Germinal center (tissue), 1 donor: Measurements from ENCODE around the gene LMNTD2.
A peak's percentile ranks its signal among the peaks of the same experiment; 100 is the strongest.
"Not testable (repeated sequence)": the region's sequence is repeated elsewhere in the genome, so short reads cannot be mapped to it uniquely, and the experiment has no call there.

Experiments
- DNase-seq: peaks from one replicate; pipeline ENCODE4 v3.0.0; 2012; ENCODE audit warnings: mixed read lengths, low spot score

Gene LMNTD2

GRCh38 chr11:586376-587316 is 26.1 kb upstream of the LMNTD2 start:
- no peak for DNase-seq

- DNase-seq: no peak
These were observed 23.7 kb upstream of the LMNTD2 start for GRCh38 chr11:584287-584686.

GRCh38 chr11:581752-582151 is 21.2 kb upstream of the LMNTD2 start:
- no peak for DNase-seq

GRCh38 chr11:581342-581741 is 20.8 kb upstream of the LMNTD2 start:
- DNase-seq: no peak

GRCh38 chr11:579830-580601 is 19.5 kb upstream of the LMNTD2 start:
- no peak for DNase-seq

- DNase-seq: no peak
These were observed 17.9 kb upstream of the LMNTD2 start for GRCh38 chr11:578276-579035.

GRCh38 chr11:577611-577894 is 17.0 kb upstream of the LMNTD2 start:
- DNase-seq: no peak

- no peak for DNase-seq
These were observed 16.5 kb upstream of the LMNTD2 start for GRCh38 chr11:576811-577610.

- peak; percentile 99 for DNase-seq
These were observed 15.6 kb upstream of the LMNTD2 start, which contains the start of gene PHRF1 for GRCh38 chr11:575996-576768. Gene PHRF1 (plus strand): TSS chr11:576470. CDS start chr11:581513, 5,043 bp downstream.

- no peak for DNase-seq
These were observed 14.9 kb upstream of the LMNTD2 start for GRCh38 chr11:575313-575995.

GRCh38 chr11:574632-575312 is 14.2 kb upstream of the LMNTD2 start:
- no peak for DNase-seq

GRCh38 chr11:574031-574570 is 13.6 kb upstream of the LMNTD2 start:
- DNase-seq: not testable (repeated sequence)

GRCh38 chr11:573146-573759 is 12.7 kb upstream of the LMNTD2 start:
- DNase-seq: no peak

- DNase-seq: no peak
These were observed 11.3 kb upstream of the LMNTD2 start for GRCh38 chr11:571802-572185.

- no peak for DNase-seq
These were observed 8.8 kb upstream of the LMNTD2 start for GRCh38 chr11:569158-569885.

- DNase-seq: peak; percentile 96
These were observed 8.0 kb upstream of the LMNTD2 start for GRCh38 chr11:568306-569157.

- no peak for DNase-seq
These were observed 7.2 kb upstream of the LMNTD2 start for GRCh38 chr11:567629-568292.
